ENCODE data around the gene CLIP1. TPM values are rescaled to one million over a fixed set of nuclear protein-coding genes. Genes with fewer than 3 reads are reported as not detected.
"Not testable (repeated sequence)": the region's sequence is repeated elsewhere in the genome, so short reads cannot be mapped to it uniquely, and the experiment has no call there.

CLIP1 gene
- polyA plus RNA-seq, 1 donor (not counting 4 experiments of a cell fraction or from before 2014, with no cell fraction given): 54.0 TPM

GRCh38 chr12:122381021-122381420 is 41.4 kb downstream of the CLIP1 start:
- Histone ChIP-seq H3K4me3 (ENCODE audit: control insufficient read depth in 2 of 3, extremely low read depth in 1 of 3, insufficient read depth in 2 of 3, low read depth in 1 of 3, low read length in 3 of 3) (no peak overlapping the region), H3K9me3 (ENCODE audit: control insufficient read depth, low read depth, low read length) (no peaks in the 10 kb centered on the region), H2AFZ (ENCODE audit: control insufficient read depth, low read length) (no peak overlapping the region), H3K4me1 (ENCODE audit: control insufficient read depth, extremely low read depth, insufficient read depth, low read length) (no peaks in the 10 kb centered on the region), H3K9me1 (ENCODE audit: control insufficient read depth, extremely low read depth, insufficient read depth, low read length) (no peaks in the 10 kb centered on the region), H3K79me2 (ENCODE audit: control insufficient read depth, insufficient read depth, low read length) (peaks cover 23% of the 10 kb centered on the region), H3K27ac (ENCODE audit: control insufficient read depth, insufficient read depth, low read length) (no peak overlapping the region), H3K4me2 (ENCODE audit: control insufficient read depth, extremely low read depth, insufficient read depth, low read depth, low read length) (no peak overlapping the region), H3K9ac (ENCODE audit: control insufficient read depth, extremely low read depth, insufficient read depth, low read length) (no peak overlapping the region), H4K20me1 (ENCODE audit: control insufficient read depth, extremely low read depth, insufficient read depth, low read length) (no peaks in the 10 kb centered on the region), H3K36me3 (ENCODE audit: control insufficient read depth in 2 of 2, extremely low read depth in 1 of 2, insufficient read depth in 2 of 2, low read length in 2 of 2) (peaks cover 15 to 16% of the 10 kb centered on the region in 2 experiments), H3K27me3 (ENCODE audit: control insufficient read depth, extremely low read depth, insufficient read depth, low read length) (no peaks in the 10 kb centered on the region)
- FAIRE-seq: no peak
- TF ChIP-seq CTCF (optimal IDR thresholded peaks at IDR 0.05 in 1 of 3, IDR thresholded peaks at IDR 0.05 in 1 of 3, conservative IDR thresholded peaks at IDR 0.05 in 1 of 3; ENCODE audit: extremely low read depth in 1 of 3, insufficient read depth in 2 of 3, low read length in 3 of 3) (no peak), EZH2 (IDR thresholded peaks at IDR 0.05; ENCODE audit: low read length) (no peak)
- dilution Hi-C loops (cut with MboI; ENCODE audit: extremely low pct_ligation_motif_present, low sequenced_read_pairs): no loop called here
- no peak for DNase-seq (ENCODE audit: low read depth, low spot score)

- dilution Hi-C loops (cut with MboI; ENCODE audit: extremely low pct_ligation_motif_present, low sequenced_read_pairs); H3K9me1 ChIP-seq (ENCODE audit: control insufficient read depth, extremely low read depth, insufficient read depth, low read length); H3K4me2 ChIP-seq (ENCODE audit: control insufficient read depth, extremely low read depth, insufficient read depth, low read depth, low read length); H2AFZ ChIP-seq (ENCODE audit: control insufficient read depth, low read length); H3K4me1 ChIP-seq (ENCODE audit: control insufficient read depth, extremely low read depth, insufficient read depth, low read length); H4K20me1 ChIP-seq (ENCODE audit: control insufficient read depth, extremely low read depth, insufficient read depth, low read length); DNase-seq (ENCODE audit: low read depth, low spot score); H3K4me3 ChIP-seq (ENCODE audit: control insufficient read depth in 2 of 3, extremely low read depth in 1 of 3, insufficient read depth in 2 of 3, low read depth in 1 of 3, low read length in 3 of 3); H3K27me3 ChIP-seq (ENCODE audit: control insufficient read depth, extremely low read depth, insufficient read depth, low read length); FAIRE-seq; H3K9ac ChIP-seq (ENCODE audit: control insufficient read depth, extremely low read depth, insufficient read depth, low read length); H3K27ac ChIP-seq (ENCODE audit: control insufficient read depth, insufficient read depth, low read length); H3K9me3 ChIP-seq (ENCODE audit: control insufficient read depth, low read depth, low read length): not testable (repeated sequence)
- H3K36me3 ChIP-seq (ENCODE audit: control insufficient read depth in 2 of 2, extremely low read depth in 1 of 2, insufficient read depth in 2 of 2, low read length in 2 of 2): peaks cover 15% of the 10 kb centered on the region in 2 experiments
- peaks cover 14% of the 10 kb centered on the region for H3K79me2 ChIP-seq (ENCODE audit: control insufficient read depth, insufficient read depth, low read length)
Measured at GRCh38 chr12:122376751-122377150, 45.7 kb downstream of the CLIP1 start.

GRCh38 chr12:122374707-122375106 is 47.8 kb downstream of the CLIP1 start:
- Histone ChIP-seq H3K27me3 (ENCODE audit: control insufficient read depth, extremely low read depth, insufficient read depth, low read length) (no peaks in the 10 kb centered on the region), H2AFZ (ENCODE audit: control insufficient read depth, low read length) (no peak overlapping the region), H4K20me1 (ENCODE audit: control insufficient read depth, extremely low read depth, insufficient read depth, low read length) (no peaks in the 10 kb centered on the region), H3K27ac (ENCODE audit: control insufficient read depth, insufficient read depth, low read length) (no peak overlapping the region), H3K36me3 (ENCODE audit: control insufficient read depth in 2 of 2, extremely low read depth in 1 of 2, insufficient read depth in 2 of 2, low read length in 2 of 2) (peaks cover 16 to 18% of the 10 kb centered on the region in 2 experiments), H3K4me2 (ENCODE audit: control insufficient read depth, extremely low read depth, insufficient read depth, low read depth, low read length) (no peak overlapping the region), H3K9me1 (ENCODE audit: control insufficient read depth, extremely low read depth, insufficient read depth, low read length) (no peaks in the 10 kb centered on the region), H3K9me3 (ENCODE audit: control insufficient read depth, low read depth, low read length) (no peaks in the 10 kb centered on the region), H3K79me2 (ENCODE audit: control insufficient read depth, insufficient read depth, low read length) (peaks cover 23% of the 10 kb centered on the region), H3K9ac (ENCODE audit: control insufficient read depth, extremely low read depth, insufficient read depth, low read length) (no peak overlapping the region), H3K4me3 (ENCODE audit: control insufficient read depth in 2 of 3, extremely low read depth in 1 of 3, insufficient read depth in 2 of 3, low read depth in 1 of 3, low read length in 3 of 3) (no peak overlapping the region), H3K4me1 (ENCODE audit: control insufficient read depth, extremely low read depth, insufficient read depth, low read length) (no peaks in the 10 kb centered on the region)
- dilution Hi-C loops (cut with MboI; ENCODE audit: extremely low pct_ligation_motif_present, low sequenced_read_pairs): no loop called here
- no peak for TF ChIP-seq CTCF (optimal IDR thresholded peaks at IDR 0.05 in 1 of 3, IDR thresholded peaks at IDR 0.05 in 1 of 3, conservative IDR thresholded peaks at IDR 0.05 in 1 of 3; ENCODE audit: extremely low read depth in 1 of 3, insufficient read depth in 2 of 3, low read length in 3 of 3)
- no peak for TF ChIP-seq EZH2 (IDR thresholded peaks at IDR 0.05; ENCODE audit: low read length)
- DNase-seq (ENCODE audit: low read depth, low spot score) (no peak), FAIRE-seq (no peak)
